GM12878 (cell line): ENCODE results near the gene STEAP4. TPM values are rescaled to one million over a fixed set of nuclear protein-coding genes. Genes with fewer than 3 reads are reported as not detected.
"Not testable (repeated sequence)": the region's sequence is repeated elsewhere in the genome, so short reads cannot be mapped to it uniquely, and the experiment has no call there.

Source experiments
- ATAC-seq: fragments of 200-7000 bp; cut with Tn5 transposase; 3 replicates; pipeline ENCODE4 v1.9.1; 2020; ENCODE audit warnings: mild to moderate bottlenecking, moderate library complexity
- BruUV-seq: library from RNA; stranded (reverse); fragments of 400-500 nt; replicated peaks from 2 replicates; lab custom pipeline; 2021; lab: Mats Ljungman, UMichigan
- CTCF ChIA-PET: fragments of 300-600 bp; sonication (Branson Sonifier 250); formaldehyde crosslinking; extraction: SDS; loops from one replicate; lab custom pipeline; 2021; ENCODE audit warnings: inconsistent platforms; lab: Yijun Ruan, JAX
- POLR2A ChIA-PET: fragments of 350-600 bp; formaldehyde crosslinking; extraction: SDS; loops from one replicate; lab custom pipeline; 2021; ENCODE audit warnings: inconsistent platforms; lab: Charles Lee
- RAD21 ChIA-PET: fragments of 300-600 bp; sonication (Branson Sonifier 250); formaldehyde crosslinking; loops from one replicate; lab custom pipeline; 2023; ENCODE audit warnings: antibody characterized with exemption; ENCODE audit not compliant: unreplicated experiment; lab: Charles Lee
- SMC1A ChIA-PET: fragments of 300-600 bp; sonication (Branson Sonifier 250); formaldehyde crosslinking; loops from one replicate; lab custom pipeline; 2023; ENCODE audit not compliant: unreplicated experiment, uncharacterized antibody; lab: Charles Lee
- DNase-seq: peaks from one replicate; pipeline ENCODE4 v3.0.0-alpha.2; 2011; ENCODE audit warnings: low read depth, low spot score
- FAIRE-seq: peaks from 3 replicates; lab custom pipeline; 2011; peaks lifted over from hg19 to GRCh38; lab: Jason Lieb, UNC
- H2AFZ ChIP-seq: 2 replicates; pipeline ENCODE4 v1.6.0; 2011; ENCODE audit warnings: low read depth, low read length, control low read depth; ENCODE audit not compliant: control insufficient read depth
- H3K27ac ChIP-seq: 2 replicates; pipeline ENCODE4 v1.5.1; 2011; ENCODE audit warnings: control low read depth; ENCODE audit not compliant: control insufficient read depth, insufficient read depth
- H3K27me3 ChIP-seq, 2 experiments: replicated peaks in 1 of 2; 2 replicates each; pipeline versions ENCODE4 v1.6.0 to v1.6.1; 2011; ENCODE audit warnings: low read length in 1 of 2; ENCODE audit not compliant: control insufficient read depth in 2 of 2, insufficient read depth in 2 of 2
- H3K36me3 ChIP-seq, 2 experiments: 2 replicates each; pipeline ENCODE4 v1.5.1; 2011; ENCODE audit warnings: low read length in 1 of 2; ENCODE audit not compliant: control insufficient read depth in 2 of 2, insufficient read depth in 2 of 2
- H3K4me1 ChIP-seq: 2 replicates; pipeline ENCODE4 v1.6.1; 2011; ENCODE audit warnings: mild to moderate bottlenecking, low read length, moderate library complexity, mixed read lengths; ENCODE audit not compliant: control insufficient read depth, insufficient read depth
- H3K4me2 ChIP-seq: 2 replicates; pipeline ENCODE4 v1.6.0; 2011; ENCODE audit warnings: control low read depth; ENCODE audit not compliant: control insufficient read depth, insufficient read depth
- H3K4me3 ChIP-seq: fragments of 200-600 bp; sonication (generic); 2 replicates; pipeline ENCODE4 v1.5.1; 2016
- H3K79me2 ChIP-seq: 2 replicates; pipeline ENCODE4 v1.6.0; 2011; ENCODE audit warnings: low read length; ENCODE audit not compliant: control insufficient read depth, insufficient read depth
- H3K9ac ChIP-seq: 2 replicates; pipeline ENCODE4 v1.8.0; 2011; ENCODE audit warnings: low read length, control low read depth, mixed read lengths; ENCODE audit not compliant: control insufficient read depth, insufficient read depth
- H3K9me3 ChIP-seq: replicated peaks from 3 replicates; pipeline ENCODE4 v1.5.1; 2011; ENCODE audit warnings: mild to moderate bottlenecking, low read length; ENCODE audit not compliant: control insufficient read depth, insufficient read depth
- H4K20me1 ChIP-seq: 2 replicates; pipeline ENCODE4 v1.6.0; 2011; ENCODE audit not compliant: control insufficient read depth, insufficient read depth
- MYC ChIP-seq: IDR thresholded peaks from 2 replicates; pipeline ENCODE4 v1.6.1; 2011; ENCODE audit warnings: mild to moderate bottlenecking, low read length, moderate library complexity, inconsistent platforms; ENCODE audit not compliant: insufficient read depth, insufficient replicate concordance, insufficient read length, severe bottlenecking
- TCF7 ChIP-seq: IDR thresholded peaks from 2 replicates; pipeline ENCODE4 v1.6.1; 2014; ENCODE audit warnings: antibody characterized with exemption, borderline replicate concordance
- ZBTB40 ChIP-seq: fragments of 450-650 bp; IDR thresholded peaks from 2 replicates; pipeline ENCODE4 v1.6.1; 2016; ENCODE audit warnings: mild to moderate bottlenecking, moderate library complexity, borderline replicate concordance
- WGBS: methylation state at CpG from one replicate; pipeline ENCODE4 v1.1.6; 2016; ENCODE audit warnings: low lambda C conversion rate; ENCODE audit not compliant: insufficient replicate concordance, insufficient coverage; ENCODE audit errors: missing lambda C conversion rate; 5-methylcytosine and 5-hydroxymethylcytosine counted together
- in situ Hi-C: fragments of 300-500 bp; cut with MboI; formaldehyde crosslinking; loops from 9 replicates; pipeline ENCODE4 v1.14.3; 2018; ENCODE audit warnings: mixed read lengths
- intact Hi-C: fragments of 100-400 bp; cut with micrococcal nuclease; formaldehyde crosslinking; loops from one replicate; pipeline ENCODE4 v1.14.2; 2022; ENCODE audit not compliant: unreplicated experiment
- polyA plus RNA-seq, 11 experiments: library from polyadenylated mRNA; depleted of rRNA in 4 of 11; unstranded in 6 of 11; stranded (reverse) in 5 of 11; fragments of >200 nt; fragmentation: Nextera tagmentation in 4 of 11; fragmentation: Illumina TruSeq in 1 of 11; extraction: Ambion mirVana in 4 of 11; extraction: Trizol in 1 of 11; gene quantifications; 1 replicate in 1 of 11; 2 replicates in 10 of 11; pipeline versions ENCODE4 v1.2.1 to v1.2.3, GENCODE V29; 2011 to 2016; ENCODE audit warnings: inconsistent platforms in 2 of 11, missing spikeins in 2 of 11, low read depth in 1 of 11
- total RNA-seq, 4 experiments: library from RNA; depleted of rRNA in 3 of 4; stranded (reverse); fragments of >200 nt in 3 of 4; fragmentation: Illumina TruSeq in 1 of 4; extraction: Trizol in 1 of 4; gene quantifications; 2 replicates each; pipeline versions ENCODE4 v1.2.1 to v1.2.3, GENCODE V29; 2013 to 2021
- TF ChIP-seq, protein P1 (sequence below): fragments of 450-650 bp; formaldehyde crosslinking; IDR thresholded peaks from 2 replicates; pipeline ENCODE4 v1.4.0; 2020; ENCODE audit warnings: mild to moderate bottlenecking, moderate library complexity

Gene STEAP4
- total and polyA plus RNA-seq, 10 of the 15 experiments (the other 5 are each of a cell fraction or from before 2014, with no cell fraction given): 0.13 TPM; not detected in 9

GRCh38 chr7:88258296-88258695 is 48.4 kb downstream of the STEAP4 start:
- ATAC-seq, H3K27me3 ChIP-seq, H3K4me2 ChIP-seq, intact Hi-C loops, DNase-seq, H3K79me2 ChIP-seq, H4K20me1 ChIP-seq, FAIRE-seq, H3K4me1 ChIP-seq, H3K9ac ChIP-seq, H3K27ac ChIP-seq, CTCF ChIA-PET, POLR2A ChIA-PET, in situ Hi-C loops, H3K36me3 ChIP-seq, BruUV-seq, H3K9me3 ChIP-seq, SMC1A ChIA-PET, H3K4me3 ChIP-seq, H2AFZ ChIP-seq: not testable (repeated sequence)
- RAD21 ChIA-PET: interaction anchor here (1.1 kb wide), 1 partner anchor 17 kb away, joined by 4 read pairs; no protein-coding TSS in a partner anchor
- 36% methylated on average over 1 of the region's 1 CpG for WGBS

GRCh38 chr7:88256906-88257305 is 49.8 kb downstream of the STEAP4 start:
- Histone ChIP-seq H3K36me3 (no peaks in the 10 kb centered on the region), H3K4me3 (no peak overlapping the region), H4K20me1 (no peaks in the 10 kb centered on the region), H3K79me2 (no peaks in the 10 kb centered on the region), H2AFZ (no peak overlapping the region), H3K4me2 (no peak overlapping the region), H3K4me1 (no peaks in the 10 kb centered on the region), H3K27ac (no peak overlapping the region), H3K9me3 (no peaks in the 10 kb centered on the region; the same call in 1 of the 3 replicates), H3K27me3 (no peaks in the 10 kb centered on the region), H3K9ac (no peak overlapping the region)
- BruUV-seq: no TSS peak
- SMC1A ChIA-PET: no interaction called here
- POLR2A ChIA-PET: no interaction called here
- no peak for ATAC-seq
- CTCF ChIA-PET: no interaction called here
- DNase-seq: no peak
- intact Hi-C loops: no loop called here
- RAD21 ChIA-PET: no interaction called here
- in situ Hi-C loops: no loop called here
- FAIRE-seq: no peak
- no peak for TF ChIP-seq TCF7
- no peak for TF ChIP-seq MYC
- no peak for TF ChIP-seq ZBTB40
- TF ChIP-seq, protein P1, sequence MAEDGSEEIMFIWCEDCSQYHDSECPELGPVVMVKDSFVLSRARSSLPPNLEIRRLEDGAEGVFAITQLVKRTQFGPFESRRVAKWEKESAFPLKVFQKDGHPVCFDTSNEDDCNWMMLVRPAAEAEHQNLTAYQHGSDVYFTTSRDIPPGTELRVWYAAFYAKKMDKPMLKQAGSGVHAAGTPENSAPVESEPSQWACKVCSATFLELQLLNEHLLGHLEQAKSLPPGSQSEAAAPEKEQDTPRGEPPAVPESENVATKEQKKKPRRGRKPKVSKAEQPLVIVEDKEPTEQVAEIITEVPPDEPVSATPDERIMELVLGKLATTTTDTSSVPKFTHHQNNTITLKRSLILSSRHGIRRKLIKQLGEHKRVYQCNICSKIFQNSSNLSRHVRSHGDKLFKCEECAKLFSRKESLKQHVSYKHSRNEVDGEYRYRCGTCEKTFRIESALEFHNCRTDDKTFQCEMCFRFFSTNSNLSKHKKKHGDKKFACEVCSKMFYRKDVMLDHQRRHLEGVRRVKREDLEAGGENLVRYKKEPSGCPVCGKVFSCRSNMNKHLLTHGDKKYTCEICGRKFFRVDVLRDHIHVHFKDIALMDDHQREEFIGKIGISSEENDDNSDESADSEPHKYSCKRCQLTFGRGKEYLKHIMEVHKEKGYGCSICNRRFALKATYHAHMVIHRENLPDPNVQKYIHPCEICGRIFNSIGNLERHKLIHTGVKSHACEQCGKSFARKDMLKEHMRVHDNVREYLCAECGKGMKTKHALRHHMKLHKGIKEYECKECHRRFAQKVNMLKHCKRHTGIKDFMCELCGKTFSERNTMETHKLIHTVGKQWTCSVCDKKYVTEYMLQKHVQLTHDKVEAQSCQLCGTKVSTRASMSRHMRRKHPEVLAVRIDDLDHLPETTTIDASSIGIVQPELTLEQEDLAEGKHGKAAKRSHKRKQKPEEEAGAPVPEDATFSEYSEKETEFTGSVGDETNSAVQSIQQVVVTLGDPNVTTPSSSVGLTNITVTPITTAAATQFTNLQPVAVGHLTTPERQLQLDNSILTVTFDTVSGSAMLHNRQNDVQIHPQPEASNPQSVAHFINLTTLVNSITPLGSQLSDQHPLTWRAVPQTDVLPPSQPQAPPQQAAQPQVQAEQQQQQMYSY (CRISPR knock-in tag): no peak
